ENCODE measurements around the gene ORMDL2.

GRCh38 chr12:55815473-55815872 is 2.4 kb upstream of the ORMDL2 start:
- TF ChIP-seq CTCF (IDR thresholded peaks at IDR 0.05; ENCODE audit: insufficient read depth, low read depth, low read length) (no peak), EZH2 (IDR thresholded peaks at IDR 0.05; ENCODE audit: insufficient read depth, low read length) (no peak)
